Measurements from ENCODE around the gene CCDC86.

CCDC86 gene

GRCh38 chr11:60866911-60867870 is 25.3 kb downstream of the CCDC86 start, which contains the start of gene ZP1:
Gene ZP1 (plus strand): TSS chr11:60867542. CDS start chr11:60867562, 20 bp downstream.
- no peaks in the 10 kb centered on the region for H3K36me3 Mint-ChIP-seq (ENCODE audit: low read depth)
- peaks cover 3% of the 10 kb centered on the region for H3K27me3 Mint-ChIP-seq
- no peaks in the 10 kb centered on the region for H3K9me3 Mint-ChIP-seq
- H3K4me3 Mint-ChIP-seq, result no peak within 1 kb of the TSS
- H3K4me1 Mint-ChIP-seq (ENCODE audit: low read depth), result peaks cover 12% of the 10 kb centered on the region
- DNase-seq, result peak; percentile 24
- no peak within 1 kb of the TSS for H3K27ac Mint-ChIP-seq

- H3K4me3 Mint-ChIP-seq, result no peak overlapping the region
- H3K27me3 Mint-ChIP-seq, result peaks cover 3% of the 10 kb centered on the region
- no peaks in the 10 kb centered on the region for H3K36me3 Mint-ChIP-seq (ENCODE audit: low read depth)
- no peak overlapping the region for H3K27ac Mint-ChIP-seq
- H3K9me3 Mint-ChIP-seq, result no peaks in the 10 kb centered on the region
- peaks cover 15% of the 10 kb centered on the region for H3K4me1 Mint-ChIP-seq (ENCODE audit: low read depth)
- peak; percentile 15 for DNase-seq
These were observed 26.2 kb downstream of the CCDC86 start for GRCh38 chr11:60867871-60868681.

- Mint-ChIP-seq H3K27ac (no peak overlapping the region), H3K36me3 (ENCODE audit: low read depth) (no peaks in the 10 kb centered on the region), H3K27me3 (peaks cover 3% of the 10 kb centered on the region), H3K4me1 (ENCODE audit: low read depth) (peaks cover 18% of the 10 kb centered on the region), H3K4me3 (no peak overlapping the region), H3K9me3 (no peaks in the 10 kb centered on the region)
- DNase-seq, result no peak
These were observed 27.0 kb downstream of the CCDC86 start for GRCh38 chr11:60868682-60869450.

GRCh38 chr11:60869451-60869825 is 27.5 kb downstream of the CCDC86 start:
- Mint-ChIP-seq H3K27ac (no peak overlapping the region), H3K27me3 (peaks cover 3% of the 10 kb centered on the region), H3K4me1 (ENCODE audit: low read depth) (peaks cover 18% of the 10 kb centered on the region)

GRCh38 chr11:60870276-60870675 is 28.4 kb downstream of the CCDC86 start:
- no peak for DNase-seq
- Mint-ChIP-seq H3K4me1 (ENCODE audit: low read depth) (peaks cover 18% of the 10 kb centered on the region), H3K27me3 (peaks cover 3% of the 10 kb centered on the region), H3K27ac (no peak overlapping the region), H3K9me3 (no peaks in the 10 kb centered on the region), H3K4me3 (no peak overlapping the region), H3K36me3 (ENCODE audit: low read depth) (peaks cover 5% of the 10 kb centered on the region)

More at GRCh38 chr11:60869451-60869825, 27.5 kb downstream of the CCDC86 start:
- H3K9me3 Mint-ChIP-seq, result no peaks in the 10 kb centered on the region
- H3K36me3 Mint-ChIP-seq (ENCODE audit: low read depth), result no peaks in the 10 kb centered on the region
- no peak for DNase-seq
- no peak overlapping the region for H3K4me3 Mint-ChIP-seq

- H3K4me3 Mint-ChIP-seq, result no peak overlapping the region
- H3K4me1 Mint-ChIP-seq (ENCODE audit: low read depth), result peaks cover 18% of the 10 kb centered on the region
- DNase-seq, result no peak
- H3K9me3 Mint-ChIP-seq, result no peaks in the 10 kb centered on the region
- H3K27me3 Mint-ChIP-seq, result peaks cover 3% of the 10 kb centered on the region
- H3K27ac Mint-ChIP-seq, result no peak overlapping the region
- peaks cover 9% of the 10 kb centered on the region for H3K36me3 Mint-ChIP-seq (ENCODE audit: low read depth)
These were observed 28.9 kb downstream of the CCDC86 start for GRCh38 chr11:60870733-60871377.

GRCh38 chr11:60871378-60872061 is 29.6 kb downstream of the CCDC86 start:
- no peak for DNase-seq
- H3K27me3 Mint-ChIP-seq, result peaks cover 3% of the 10 kb centered on the region
- no peak overlapping the region for H3K4me3 Mint-ChIP-seq
- peaks cover 13% of the 10 kb centered on the region for H3K36me3 Mint-ChIP-seq (ENCODE audit: low read depth)
- H3K27ac Mint-ChIP-seq, result no peak overlapping the region
- H3K4me1 Mint-ChIP-seq (ENCODE audit: low read depth), result peaks cover 18% of the 10 kb centered on the region
- no peaks in the 10 kb centered on the region for H3K9me3 Mint-ChIP-seq

- peaks cover 20% of the 10 kb centered on the region for H3K36me3 Mint-ChIP-seq (ENCODE audit: low read depth)
- H3K27me3 Mint-ChIP-seq, result peaks cover 3% of the 10 kb centered on the region
- no peak overlapping the region for H3K4me3 Mint-ChIP-seq
- no peak for DNase-seq
- H3K4me1 Mint-ChIP-seq (ENCODE audit: low read depth), result peaks cover 18% of the 10 kb centered on the region
- H3K9me3 Mint-ChIP-seq, result no peaks in the 10 kb centered on the region
- H3K27ac Mint-ChIP-seq, result no peak overlapping the region
These were observed 30.4 kb downstream of the CCDC86 start for GRCh38 chr11:60872124-60872960.

GRCh38 chr11:60872961-60873524 is 31.1 kb downstream of the CCDC86 start:
- H3K9me3 Mint-ChIP-seq, result no peaks in the 10 kb centered on the region

GRCh38 chr11:60873533-60873932 is 31.6 kb downstream of the CCDC86 start:
- peaks cover 18% of the 10 kb centered on the region for H3K4me1 Mint-ChIP-seq (ENCODE audit: low read depth)
- DNase-seq, result no peak
- no peak overlapping the region for H3K4me3 Mint-ChIP-seq
- H3K27ac Mint-ChIP-seq, result no peak overlapping the region
- peaks cover 3% of the 10 kb centered on the region for H3K27me3 Mint-ChIP-seq
- H3K36me3 Mint-ChIP-seq (ENCODE audit: low read depth), result peaks cover 32% of the 10 kb centered on the region
- H3K9me3 Mint-ChIP-seq, result no peaks in the 10 kb centered on the region

More at GRCh38 chr11:60872961-60873524, 31.1 kb downstream of the CCDC86 start:
- Mint-ChIP-seq H3K27ac (no peak overlapping the region), H3K4me3 (no peak overlapping the region), H3K36me3 (ENCODE audit: low read depth) (peaks cover 27% of the 10 kb centered on the region), H3K27me3 (peaks cover 3% of the 10 kb centered on the region), H3K4me1 (ENCODE audit: low read depth) (peaks cover 18% of the 10 kb centered on the region)
- no peak for DNase-seq

- H3K27me3 Mint-ChIP-seq, result peaks cover under 1% of the 10 kb centered on the region
- DNase-seq, result no peak
- H3K4me3 Mint-ChIP-seq, result no peak overlapping the region
- peaks cover 18% of the 10 kb centered on the region for H3K4me1 Mint-ChIP-seq (ENCODE audit: low read depth)
- no peaks in the 10 kb centered on the region for H3K9me3 Mint-ChIP-seq
- H3K36me3 Mint-ChIP-seq (ENCODE audit: low read depth), result peaks cover 43% of the 10 kb centered on the region
- H3K27ac Mint-ChIP-seq, result peak overlapping the region; percentile 18
These were observed 32.8 kb downstream of the CCDC86 start for GRCh38 chr11:60874421-60875365.

Data from activated T-cell treated with anti-CD3 and anti-CD28 coated beads, Interleukin-2, amount 50 U/mL, for 24 hours (primary cell).